HepG2 (cell line): ENCODE results near the gene MRFAP1. TPM values are rescaled to one million over a fixed set of nuclear protein-coding genes. Genes with fewer than 3 reads are reported as not detected.

Experiments
- ATAC-seq: fragments of 200-7000 bp; cut with Tn5 transposase; 3 replicates; pipeline ENCODE4 v1.9.1; 2020; ENCODE audit warnings: mild to moderate bottlenecking, moderate library complexity
- BruUV-seq: library from RNA; stranded (reverse); fragments of 400-500 nt; replicated peaks from 2 replicates; lab custom pipeline; 2021; lab: Mats Ljungman, UMichigan
- CTCF ChIA-PET: fragments of 300-600 bp; formaldehyde crosslinking; extraction: SDS; loops from one replicate; lab custom pipeline; 2021; ENCODE audit warnings: low total read pairs, inconsistent platforms, low intra/inter-chr PET ratio; lab: Yijun Ruan, JAX
- POLR2A ChIA-PET: fragments of 350-600 bp; sonication (Branson Sonifier 250); formaldehyde crosslinking; loops from one replicate; lab custom pipeline; 2020; ENCODE audit warnings: antibody characterized with exemption, inconsistent platforms; lab: Yijun Ruan, JAX
- DNase-seq: peaks from one replicate; pipeline ENCODE4 v3.0.0-alpha.2; 2015; ENCODE audit warnings: low spot score
- FAIRE-seq: peaks from 3 replicates; lab custom pipeline; 2011; peaks lifted over from hg19 to GRCh38; lab: Jason Lieb, UNC
- H2AFZ ChIP-seq: one replicate; pipeline ENCODE4 v1.6.1; 2011; ENCODE audit warnings: low read length, inconsistent platforms
- H3K27ac ChIP-seq: fragments of 300-600 bp; 3 replicates; pipeline ENCODE4 v1.8.0; 2011; ENCODE audit warnings: mixed run types, mild to moderate bottlenecking, mixed read lengths, low read length, inconsistent platforms; ENCODE audit not compliant: insufficient read depth; ENCODE audit errors: extremely low read length
- H3K27me3 ChIP-seq, 2 experiments: fragments of 200-600 bp in 1 of 2; 2 replicates in 1 of 2; 3 replicates in 1 of 2; pipeline versions ENCODE4 v1.6.0 to v1.8.0; 2011; ENCODE audit warnings: low read length in 2 of 2, mild to moderate bottlenecking in 2 of 2, moderate library complexity in 2 of 2, inconsistent platforms in 1 of 2; ENCODE audit not compliant: insufficient read depth in 2 of 2, control insufficient read depth in 1 of 2
- H3K36me3 ChIP-seq, 2 experiments: fragments of 200-600 bp in 1 of 2; replicated peaks in 1 of 2; 2 replicates in 1 of 2; 3 replicates in 1 of 2; pipeline versions ENCODE4 v1.5.1 to v1.8.0; 2011; ENCODE audit warnings: low read length in 2 of 2, inconsistent platforms in 1 of 2; ENCODE audit not compliant: insufficient read depth in 2 of 2, control insufficient read depth in 1 of 2
- H3K4me1 ChIP-seq: 2 replicates; pipeline ENCODE4 v1.5.1; 2012; ENCODE audit warnings: low read length, inconsistent platforms; ENCODE audit not compliant: insufficient read depth
- H3K4me2 ChIP-seq: 2 replicates; pipeline ENCODE4 v1.6.0; 2011; ENCODE audit warnings: low read depth, low read length, inconsistent platforms
- H3K4me3 ChIP-seq, 3 experiments: fragments of 200-600 bp in 1 of 3; sonication (generic), shearing (Covaris generic) in 1 of 3; replicated peaks in 1 of 3; 2 replicates each; pipeline ENCODE4 v1.5.1; 2011 to 2016; ENCODE audit warnings: low read length in 3 of 3, inconsistent platforms in 2 of 3, low read depth in 2 of 3, mild to moderate bottlenecking in 2 of 3, control low read depth in 1 of 3, mixed read lengths in 1 of 3; ENCODE audit not compliant: insufficient read depth in 1 of 3
- H3K79me2 ChIP-seq: one replicate; pipeline ENCODE4 v1.6.1; 2011; ENCODE audit warnings: low read length, inconsistent platforms; ENCODE audit not compliant: insufficient read depth
- H3K9ac ChIP-seq: 2 replicates; pipeline ENCODE4 v1.6.0; 2011; ENCODE audit warnings: mild to moderate bottlenecking, low read depth, low read length, inconsistent platforms; ENCODE audit not compliant: insufficient read depth
- H3K9me3 ChIP-seq: 2 replicates; pipeline ENCODE4 v1.5.1; 2012; ENCODE audit warnings: mild to moderate bottlenecking, low read length
- H4K20me1 ChIP-seq: 2 replicates; pipeline ENCODE4 v1.6.0; 2011; ENCODE audit warnings: inconsistent platforms, mild to moderate bottlenecking, low read length, moderate library complexity; ENCODE audit not compliant: insufficient read depth
- CREBL2 ChIP-seq: sonication (generic); formaldehyde crosslinking; IDR thresholded peaks from 2 replicates; pipeline ENCODE4 v1.8.1; 2023; ENCODE audit warnings: missing genetic modification reagents, mild to moderate bottlenecking, borderline replicate concordance
- FOXC1 ChIP-seq: sonication (generic); formaldehyde crosslinking; IDR thresholded peaks from 2 replicates; pipeline ENCODE4 v1.8.0; 2022; ENCODE audit warnings: mild to moderate bottlenecking, missing genetic modification reagents, borderline replicate concordance
- HCFC1 ChIP-seq: fragments of 150-350 bp; IDR thresholded peaks from 2 replicates; pipeline ENCODE4 v1.6.1; 2014; ENCODE audit warnings: low read depth, low read length
- HMG20A ChIP-seq: IDR thresholded peaks from 2 replicates; pipeline ENCODE4 v1.6.1; 2016; ENCODE audit warnings: borderline replicate concordance
- HOXA3 ChIP-seq: sonication (generic); formaldehyde crosslinking; IDR thresholded peaks from 2 replicates; pipeline ENCODE4 v1.5.0; 2020; ENCODE audit warnings: missing genetic modification reagents
- PLRG1 ChIP-seq: fragments of 450-650 bp; conservative IDR thresholded peaks from 2 replicates; pipeline ENCODE4 v1.6.1; 2016
- RBFOX2 ChIP-seq: fragments of 200-400 bp; formaldehyde crosslinking; IDR thresholded peaks from 2 replicates; pipeline ENCODE4 v1.6.1; 2017; ENCODE audit warnings: low read depth, mild to moderate bottlenecking, low read length
- TFAP4 ChIP-seq: sonication (generic); IDR thresholded peaks from 2 replicates; pipeline ENCODE4 v1.6.1; 2016; ENCODE audit warnings: low read depth, borderline replicate concordance
- ZBTB33 ChIP-seq: sonication (generic); formaldehyde crosslinking; IDR thresholded peaks from 2 replicates; pipeline ENCODE4 v1.4.0; 2020; ENCODE audit warnings: missing genetic modification reagents
- ZFYVE20 ChIP-seq: sonication (generic); formaldehyde crosslinking; IDR thresholded peaks from 2 replicates; pipeline ENCODE4 v1.8.0; 2023; ENCODE audit warnings: low read depth, mild to moderate bottlenecking, moderate library complexity, missing genetic modification reagents, borderline replicate concordance
- ZNF788 ChIP-seq: sonication (generic); formaldehyde crosslinking; IDR thresholded peaks from 2 replicates; pipeline ENCODE4 v1.5.0; 2020; ENCODE audit warnings: mild to moderate bottlenecking, missing genetic modification reagents, borderline replicate concordance
- WGBS: methylation state at CpG from one replicate; pipeline ENCODE4 v1.1.6; 2017; ENCODE audit warnings: low lambda C conversion rate; 5-methylcytosine and 5-hydroxymethylcytosine counted together
- in situ Hi-C: cut with HindIII; loops from 2 replicates; pipeline ENCODE4 v1.10.0; 2017; ENCODE audit warnings: low pct_unique_long_range_greater_than_20kb; ENCODE audit not compliant: extremely low pct_ligation_motif_present
- intact Hi-C: fragments of 100-400 bp; cut with micrococcal nuclease; formaldehyde crosslinking; loops from one replicate; pipeline ENCODE4 v1.10.0; 2022; ENCODE audit not compliant: unreplicated experiment
- polyA plus RNA-seq, 8 experiments: library from polyadenylated mRNA; depleted of rRNA in 3 of 8; stranded (reverse) in 7 of 8; unstranded in 1 of 8; fragments of >200 nt; fragmentation: Illumina TruSeq in 4 of 8; extraction: Trizol in 4 of 8; gene quantifications; 2 replicates each; pipeline versions ENCODE4 v1.2.1 to v1.2.3, GENCODE V29; 2011 to 2016; ENCODE audit warnings: low read depth in 4 of 8, missing spikeins in 1 of 8, mixed read lengths in 1 of 8; ENCODE audit not compliant: insufficient read depth in 1 of 8
- total RNA-seq, 5 experiments: library from RNA; depleted of rRNA; stranded (reverse); fragments of >200 nt; fragmentation: Illumina TruSeq; extraction: Trizol; gene quantifications; 2 replicates each; pipeline ENCODE4 v1.2.3, GENCODE V29; 2016; ENCODE audit warnings: low read depth in 1 of 5
- TF ChIP-seq, protein P1 (sequence below): sonication (generic); formaldehyde crosslinking; IDR thresholded peaks from 2 replicates; pipeline ENCODE4 v1.4.0; 2020; ENCODE audit warnings: missing genetic modification reagents; ENCODE audit errors: not compliant biosample characterization

Gene MRFAP1
- total and polyA plus RNA-seq, 2 of the 13 experiments (the other 11 are each of a cell fraction or from before 2014, with no cell fraction given), result 112 to 158 TPM

DNA sequence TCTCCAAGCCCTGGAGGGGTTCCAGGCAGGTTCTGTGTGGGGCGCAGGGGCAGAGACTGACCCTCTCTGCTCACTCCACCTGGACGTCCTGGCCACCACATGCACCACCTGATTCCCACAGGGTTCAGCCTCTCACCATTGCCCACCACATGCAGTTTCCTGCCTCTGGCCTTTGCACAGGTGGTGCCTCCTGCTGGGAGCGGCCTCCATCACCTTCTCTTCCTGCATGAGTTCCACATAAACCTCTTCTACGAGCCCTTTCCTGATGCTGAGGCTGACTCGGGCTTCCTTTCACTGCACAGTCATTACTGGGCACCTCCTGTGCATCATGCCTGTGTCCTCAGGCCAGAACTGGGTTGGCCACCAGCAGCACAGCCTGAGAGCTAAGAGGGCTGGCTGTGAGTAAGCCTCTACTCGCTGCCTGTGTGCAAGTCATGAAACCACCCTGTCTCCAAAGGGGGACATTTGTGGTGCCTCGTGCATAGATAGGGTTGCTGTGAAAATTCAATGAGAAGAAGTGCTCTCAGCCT is 45.6 kb upstream of the MRFAP1 start:
- Histone ChIP-seq H3K36me3 (no peaks in the 10 kb centered on the region; a peak in 2 of 5 replicates), H3K9me3 (no peaks in the 10 kb centered on the region), H3K79me2 (no peaks in the 10 kb centered on the region), H3K4me3 (no peak overlapping the region), H4K20me1 (no peaks in the 10 kb centered on the region), H2AFZ (no peak overlapping the region), H3K4me1 (no peaks in the 10 kb centered on the region), H3K27me3 (no peaks in the 10 kb centered on the region), H3K27ac (no peak overlapping the region), H3K4me2 (no peak overlapping the region), H3K9ac (no peak overlapping the region)
- POLR2A ChIA-PET, result no interaction called here
- intact Hi-C loops (no loop called here), in situ Hi-C loops (no loop called here)
- CTCF ChIA-PET, result no interaction called here
- BruUV-seq, result no TSS peak
- WGBS, result 89% methylated on average over 4 of the region's 7 CpGs
- ATAC-seq (no peak), FAIRE-seq (no peak), DNase-seq (no peak)
- TF ChIP-seq TFAP4, result no peak
- TF ChIP-seq ZBTB33, result peak; percentile 79
- TF ChIP-seq ZNF788, result no peak

DNA sequence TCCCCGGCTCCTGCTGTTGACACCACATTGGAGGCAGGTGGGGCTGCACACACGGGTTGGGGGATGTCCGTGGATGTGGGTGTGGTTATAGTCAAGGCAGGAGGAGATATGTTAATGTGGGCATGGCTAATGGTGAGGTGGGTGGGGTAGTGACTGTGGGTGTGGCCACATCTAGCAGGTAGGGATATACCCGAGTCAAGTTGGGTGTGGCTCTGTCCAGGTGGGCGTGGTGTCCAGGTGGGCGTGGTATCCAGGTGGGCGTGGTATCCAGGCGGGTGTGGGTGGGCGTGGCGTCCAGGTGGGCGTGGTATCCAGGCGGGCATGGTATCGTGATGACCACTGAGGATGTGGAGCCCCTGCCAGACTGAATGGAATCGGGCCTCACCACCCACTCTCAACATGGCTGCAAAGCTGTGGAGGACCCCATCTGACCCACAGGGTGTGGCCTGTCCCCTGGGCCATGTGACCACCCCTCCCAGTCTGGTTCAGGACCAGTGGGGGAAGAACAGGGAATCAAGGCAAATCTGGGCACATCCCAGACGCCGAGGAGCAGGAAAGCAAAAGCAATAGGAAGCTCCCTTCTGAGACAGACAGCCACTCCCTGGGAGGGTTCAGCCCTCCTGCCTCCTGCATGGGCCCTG is 44.5 kb upstream of the MRFAP1 start:
- FAIRE-seq (no peak), ATAC-seq (no peak), DNase-seq (no peak)
- intact Hi-C loops (no loop called here), in situ Hi-C loops (no loop called here)
- Histone ChIP-seq H2AFZ (no peak overlapping the region), H3K4me2 (no peak overlapping the region), H3K79me2 (no peaks in the 10 kb centered on the region), H4K20me1 (no peaks in the 10 kb centered on the region), H3K9me3 (no peaks in the 10 kb centered on the region), H3K4me3 (no peak overlapping the region), H3K27me3 (no peaks in the 10 kb centered on the region), H3K4me1 (peaks cover 4% of the 10 kb centered on the region), H3K36me3 (no peaks in the 10 kb centered on the region; a peak in 1 of 5 replicates), H3K27ac (no peak overlapping the region), H3K9ac (no peak overlapping the region)
- TF ChIP-seq HCFC1 (no peak), PLRG1 (no peak), HMG20A (CRISPR knock-in tag) (no peak), CREBL2 (no peak), HOXA3 (CRISPR knock-in tag) (no peak), FOXC1 (CRISPR knock-in tag) (no peak), ZFYVE20 (CRISPR knock-in tag) (no peak), RBFOX2 (no peak)
- TF ChIP-seq, protein P1, sequence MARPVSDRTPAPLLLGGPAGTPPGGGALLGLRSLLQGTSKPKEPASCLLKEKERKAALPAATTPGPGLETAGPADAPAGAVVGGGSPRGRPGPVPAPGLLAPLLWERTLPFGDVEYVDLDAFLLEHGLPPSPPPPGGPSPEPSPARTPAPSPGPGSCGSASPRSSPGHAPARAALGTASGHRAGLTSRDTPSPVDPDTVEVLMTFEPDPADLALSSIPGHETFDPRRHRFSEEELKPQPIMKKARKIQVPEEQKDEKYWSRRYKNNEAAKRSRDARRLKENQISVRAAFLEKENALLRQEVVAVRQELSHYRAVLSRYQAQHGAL (CRISPR knock-in tag), result no peak
- BruUV-seq, result no TSS peak
- WGBS, result 78% methylated on average over 13 of the region's 16 CpGs
- ChIA-PET POLR2A (no interaction called here), CTCF (no interaction called here)
